ENCODE measurements around the gene CASZ1.

DNA sequence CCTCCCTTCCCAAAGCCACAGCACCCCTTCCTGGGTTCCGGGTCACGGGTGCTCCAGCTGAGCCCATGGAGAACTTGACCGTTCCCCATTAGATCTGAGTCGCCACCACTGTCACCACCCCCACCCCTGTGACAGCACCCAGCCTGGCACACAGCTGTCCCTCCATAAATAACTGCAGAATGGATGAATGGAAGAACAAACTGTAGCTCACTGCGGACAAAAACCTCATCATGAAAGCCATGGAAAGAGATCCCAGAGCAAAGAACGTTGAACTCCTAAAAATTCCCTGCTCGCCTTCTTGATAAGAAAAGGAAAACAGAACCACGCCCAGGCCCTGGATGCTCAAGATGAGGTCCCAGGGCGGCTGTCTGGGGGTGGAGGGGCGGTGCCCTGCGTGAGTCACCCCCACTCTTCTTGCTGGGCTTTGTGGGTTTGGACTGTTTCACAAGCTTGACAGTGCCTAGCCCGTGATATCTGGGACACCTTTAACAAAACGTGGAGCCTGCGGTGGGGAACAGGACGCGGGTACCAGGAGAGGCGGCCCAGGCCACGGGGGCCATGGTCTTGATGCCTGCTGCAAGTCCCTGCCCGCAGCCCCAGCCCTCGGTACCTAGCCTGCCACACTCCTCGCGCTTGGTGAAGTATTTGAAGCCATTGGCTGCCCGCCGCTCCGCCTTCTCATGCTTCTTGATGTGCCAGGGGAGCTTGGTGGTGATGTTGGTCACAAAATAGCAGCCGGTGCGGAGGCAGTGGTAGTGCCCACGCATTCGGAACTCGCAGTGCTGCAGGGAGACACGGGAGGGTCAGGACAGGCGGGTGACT is 151.9 kb downstream of the CASZ1 start:
- TF ChIP-seq, protein P1, sequence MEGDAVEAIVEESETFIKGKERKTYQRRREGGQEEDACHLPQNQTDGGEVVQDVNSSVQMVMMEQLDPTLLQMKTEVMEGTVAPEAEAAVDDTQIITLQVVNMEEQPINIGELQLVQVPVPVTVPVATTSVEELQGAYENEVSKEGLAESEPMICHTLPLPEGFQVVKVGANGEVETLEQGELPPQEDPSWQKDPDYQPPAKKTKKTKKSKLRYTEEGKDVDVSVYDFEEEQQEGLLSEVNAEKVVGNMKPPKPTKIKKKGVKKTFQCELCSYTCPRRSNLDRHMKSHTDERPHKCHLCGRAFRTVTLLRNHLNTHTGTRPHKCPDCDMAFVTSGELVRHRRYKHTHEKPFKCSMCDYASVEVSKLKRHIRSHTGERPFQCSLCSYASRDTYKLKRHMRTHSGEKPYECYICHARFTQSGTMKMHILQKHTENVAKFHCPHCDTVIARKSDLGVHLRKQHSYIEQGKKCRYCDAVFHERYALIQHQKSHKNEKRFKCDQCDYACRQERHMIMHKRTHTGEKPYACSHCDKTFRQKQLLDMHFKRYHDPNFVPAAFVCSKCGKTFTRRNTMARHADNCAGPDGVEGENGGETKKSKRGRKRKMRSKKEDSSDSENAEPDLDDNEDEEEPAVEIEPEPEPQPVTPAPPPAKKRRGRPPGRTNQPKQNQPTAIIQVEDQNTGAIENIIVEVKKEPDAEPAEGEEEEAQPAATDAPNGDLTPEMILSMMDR (IDR thresholded peaks at IDR 0.05 in 2 of 3, conservative IDR thresholded peaks at IDR 0.05 in 1 of 3; ENCODE audit: control insufficient read depth in 2 of 3, extremely low read depth in 1 of 3, insufficient read depth in 1 of 3, low read depth in 3 of 3, low read length in 3 of 3), result no peak
- TF ChIP-seq CBFB (IDR thresholded peaks at IDR 0.05; ENCODE audit: low read depth) (no peak), POLR2A (IDR thresholded peaks at IDR 0.05; ENCODE audit: low read depth, low read length) (no peak), ZBTB40 (IDR thresholded peaks at IDR 0.05; ENCODE audit: borderline replicate concordance) (no peak), ESRRA (IDR thresholded peaks at IDR 0.05; ENCODE audit: low read length) (no peak), ZNF274 (IDR thresholded peaks at IDR 0.05; ENCODE audit: insufficient read depth, insufficient read length) (no peak), POLR2AphosphoS5 (IDR thresholded peaks at IDR 0.05; ENCODE audit: low read length) (no peak), SPI1 (IDR thresholded peaks at IDR 0.05; ENCODE audit: borderline replicate concordance, insufficient read depth, low read depth, low read length) (no peak)
